ENCODE data around the gene PMM1.

PMM1 gene

GRCh38 chr22:41565403-41566054, 24.1 kb downstream of the PMM1 start:
- no peak overlapping the region for H3K27ac ChIP-seq (ENCODE audit: low read length)
- TF ChIP-seq CTCF (IDR thresholded peaks at IDR 0.05; ENCODE audit: low read length) (no peak), EZH2 (optimal IDR thresholded peaks at IDR 0.05; ENCODE audit: low read depth, low read length) (no peak), EZH2phosphoT487 (IDR thresholded peaks at IDR 0.05; ENCODE audit: low read length) (no peak)
- no peak overlapping the region for H3K4me3 ChIP-seq (ENCODE audit: low read length)
- no peaks in the 10 kb centered on the region; the same call in 1 of the 2 replicates for H3K4me1 ChIP-seq (ENCODE audit: low read length)
- no peaks in the 10 kb centered on the region for H3K9me3 ChIP-seq (replicated peaks; ENCODE audit: insufficient read depth, low read length)
- no peaks in the 10 kb centered on the region for H3F3A ChIP-seq (ENCODE audit: insufficient read depth, low read length)
- no peak overlapping the region for H2AFZ ChIP-seq (ENCODE audit: low read length)
- no peaks in the 10 kb centered on the region for H3K79me2 ChIP-seq (ENCODE audit: low read length)
- no peaks in the 10 kb centered on the region for H3K9me2 ChIP-seq (replicated peaks; ENCODE audit: insufficient read depth, low read length)
- no peaks in the 10 kb centered on the region for H3K27me3 ChIP-seq (replicated peaks; ENCODE audit: insufficient read depth, low read length)
- H4K20me1 ChIP-seq (ENCODE audit: insufficient read depth, low read length) = no peaks in the 10 kb centered on the region
- no peak overlapping the region for H3K4me2 ChIP-seq (ENCODE audit: low read depth, low read length)
- no peak for DNase-seq
- H3K36me3 ChIP-seq (replicated peaks; ENCODE audit: insufficient read depth, low read length) = no peaks in the 10 kb centered on the region
- H3K9ac ChIP-seq (ENCODE audit: low read length) = no peak overlapping the region

- Histone ChIP-seq H2AFZ (ENCODE audit: low read length) (no peak overlapping the region), H3K9ac (ENCODE audit: low read length) (no peak overlapping the region), H3K27me3 (replicated peaks; ENCODE audit: insufficient read depth, low read length) (no peaks in the 10 kb centered on the region), H3K9me3 (replicated peaks; ENCODE audit: insufficient read depth, low read length) (no peaks in the 10 kb centered on the region), H3K4me2 (ENCODE audit: low read depth, low read length) (no peak overlapping the region), H3K4me3 (ENCODE audit: low read length) (no peak overlapping the region), H3F3A (ENCODE audit: insufficient read depth, low read length) (no peaks in the 10 kb centered on the region), H3K36me3 (replicated peaks; ENCODE audit: insufficient read depth, low read length) (no peaks in the 10 kb centered on the region), H4K20me1 (ENCODE audit: insufficient read depth, low read length) (no peaks in the 10 kb centered on the region), H3K9me2 (replicated peaks; ENCODE audit: insufficient read depth, low read length) (no peaks in the 10 kb centered on the region), H3K79me2 (ENCODE audit: low read length) (no peaks in the 10 kb centered on the region), H3K4me1 (ENCODE audit: low read length) (peaks cover 3% of the 10 kb centered on the region; the same call in 1 of the 2 replicates), H3K27ac (ENCODE audit: low read length) (no peak overlapping the region)
- no peak for DNase-seq
- TF ChIP-seq CTCF (IDR thresholded peaks at IDR 0.05; ENCODE audit: low read length) (no peak), EZH2 (optimal IDR thresholded peaks at IDR 0.05; ENCODE audit: low read depth, low read length) (no peak), EZH2phosphoT487 (IDR thresholded peaks at IDR 0.05; ENCODE audit: low read length) (no peak)
Measured at GRCh38 chr22:41564563-41564962, 25.1 kb downstream of the PMM1 start.

GRCh38 chr22:41563051-41563711, 26.5 kb downstream of the PMM1 start:
- no peak overlapping the region for H2AFZ ChIP-seq (ENCODE audit: low read length)

More at GRCh38 chr22:41563051-41563711, 26.5 kb downstream of the PMM1 start:
- TF ChIP-seq EZH2phosphoT487 (IDR thresholded peaks at IDR 0.05; ENCODE audit: low read length) (no peak), EZH2 (optimal IDR thresholded peaks at IDR 0.05; ENCODE audit: low read depth, low read length) (no peak), CTCF (IDR thresholded peaks at IDR 0.05; ENCODE audit: low read length) (no peak)
- Histone ChIP-seq H3K4me1 (ENCODE audit: low read length) (peaks cover 3% of the 10 kb centered on the region; the same call in 1 of the 2 replicates), H3K9me2 (replicated peaks; ENCODE audit: insufficient read depth, low read length) (no peaks in the 10 kb centered on the region), H3K27ac (ENCODE audit: low read length) (no peak overlapping the region), H3K9me3 (replicated peaks; ENCODE audit: insufficient read depth, low read length) (no peaks in the 10 kb centered on the region), H3F3A (ENCODE audit: insufficient read depth, low read length) (no peaks in the 10 kb centered on the region), H3K36me3 (replicated peaks; ENCODE audit: insufficient read depth, low read length) (no peaks in the 10 kb centered on the region), H4K20me1 (ENCODE audit: insufficient read depth, low read length) (no peaks in the 10 kb centered on the region), H3K9ac (ENCODE audit: low read length) (no peak overlapping the region), H3K27me3 (replicated peaks; ENCODE audit: insufficient read depth, low read length) (no peaks in the 10 kb centered on the region), H3K4me3 (ENCODE audit: low read length) (no peak overlapping the region), H3K79me2 (ENCODE audit: low read length) (no peaks in the 10 kb centered on the region), H3K4me2 (ENCODE audit: low read depth, low read length) (no peak overlapping the region)
- no peak for DNase-seq

All from MM.1S (cell line).